Brain microvascular endothelial cell (primary cell): ENCODE results near the gene SIMC1.
A peak's percentile ranks its signal among the peaks of the same experiment; 100 is the strongest.

Source experiments
- DNase-seq: peaks from one replicate; pipeline ENCODE4 v3.0.0-alpha.2; 2020
- H3K27ac ChIP-seq: fragments of 250-450 bp; sonication (Bioruptor Pico); 2 replicates; pipeline ENCODE4 v1.5.1; 2020; ENCODE audit warnings: mild to moderate bottlenecking, moderate library complexity
- H3K27me3 ChIP-seq: fragments of 250-450 bp; sonication (Bioruptor Pico); replicated peaks from 2 replicates; pipeline ENCODE4 v1.5.1; 2020; ENCODE audit warnings: mild to moderate bottlenecking
- H3K36me3 ChIP-seq: fragments of 250-450 bp; sonication (Bioruptor Pico); replicated peaks from 2 replicates; pipeline ENCODE4 v1.5.1; 2020; ENCODE audit warnings: mild to moderate bottlenecking
- H3K4me3 ChIP-seq: 2 replicates; pipeline ENCODE4 v1.5.1; 2011; ENCODE audit warnings: low read depth, mild to moderate bottlenecking, control low read depth, low read length, moderate library complexity
- CTCF ChIP-seq: IDR thresholded peaks from 2 replicates; pipeline ENCODE4 v1.5.1; 2011; ENCODE audit warnings: low read depth, mild to moderate bottlenecking, moderate library complexity, low read length, control low read depth, inconsistent platforms; ENCODE audit errors: missing control alignments
- in situ Hi-C: cut with HindIII; loops from 2 replicates; pipeline ENCODE4 v1.10.0; 2017; ENCODE audit warnings: low sequenced_read_pairs, low pct_ligation_motif_present

The SIMC1 gene

GRCh38 chr5:176387384-176387925 lies 149.2 kb downstream of the SIMC1 start:
- H3K27me3 ChIP-seq, result no peaks in the 10 kb centered on the region
- peak overlapping the region; percentile 96 for H3K4me3 ChIP-seq
- DNase-seq, result no peak
- TF ChIP-seq CTCF, result peak; percentile 30
- in situ Hi-C loops, result no loop called here
- peak overlapping the region; percentile 93 for H3K27ac ChIP-seq
- H3K36me3 ChIP-seq, result peaks cover 41% of the 10 kb centered on the region

GRCh38 chr5:176388003-176388443 lies 149.8 kb downstream of the SIMC1 start:
- peak overlapping the region; percentile 96 for H3K4me3 ChIP-seq
- H3K27me3 ChIP-seq, result no peaks in the 10 kb centered on the region
- H3K36me3 ChIP-seq, result peaks cover 36% of the 10 kb centered on the region
- DNase-seq, result peak; percentile 22
- TF ChIP-seq CTCF, result no peak
- in situ Hi-C loops, result no loop called here
- H3K27ac ChIP-seq, result peak overlapping the region; percentile 93

- Histone ChIP-seq H3K4me3 (peak within 1 kb of the TSS; percentile 96), H3K27me3 (no peaks in the 10 kb centered on the region), H3K27ac (peak within 1 kb of the TSS; percentile 93), H3K36me3 (peaks cover 31% of the 10 kb centered on the region)
- in situ Hi-C loops, result no loop called here
- DNase-seq, result peak; percentile 99
- no peak for TF ChIP-seq CTCF
Observed at GRCh38 chr5:176388444-176389134, 150.4 kb downstream of the SIMC1 start, which contains the start of the genes HIGD2A and NOP16. HIGD2A (plus strand) TSS chr5:176388751; CDS start chr5:176388820, 69 bp downstream. NOP16 (minus strand) TSS chr5:176388598; CDS start chr5:176388539, 59 bp downstream.

GRCh38 chr5:176389135-176390123 lies 151.2 kb downstream of the SIMC1 start:
- Histone ChIP-seq H3K27ac (peak overlapping the region; percentile 93), H3K36me3 (peaks cover 23% of the 10 kb centered on the region), H3K4me3 (peak overlapping the region; percentile 96), H3K27me3 (no peaks in the 10 kb centered on the region)
- no peak for DNase-seq
- in situ Hi-C loops, result no loop called here
- TF ChIP-seq CTCF, result no peak

- H3K27ac ChIP-seq, result no peak overlapping the region
- in situ Hi-C loops, result no loop called here
- peaks cover 10% of the 10 kb centered on the region for H3K36me3 ChIP-seq
Observed at GRCh38 chr5:176391479-176391878, 153.3 kb downstream of the SIMC1 start.

More at GRCh38 chr5:176391479-176391878, 153.3 kb downstream of the SIMC1 start:
- H3K27me3 ChIP-seq, result no peaks in the 10 kb centered on the region
- H3K4me3 ChIP-seq, result no peak overlapping the region
- DNase-seq, result no peak
- TF ChIP-seq CTCF, result no peak
